Muscle of leg (tissue), 16 donors: ENCODE measurements around the gene GFM1. TPM values are rescaled to one million over a fixed set of nuclear protein-coding genes. Genes with fewer than 3 reads are reported as not detected.

Experiments used
- DNase-seq: peaks from one replicate; pipeline ENCODE4 v3.0.0; 2013
- H3K27ac ChIP-seq: one replicate; pipeline ENCODE4 v1.5.1; 2013; ENCODE audit warnings: mild to moderate bottlenecking, low read length, control low read depth
- H3K27me3 ChIP-seq: one replicate; pipeline ENCODE4 v1.6.1; 2013; ENCODE audit warnings: low read length; ENCODE audit not compliant: control insufficient read depth, insufficient read depth
- H3K36me3 ChIP-seq: one replicate; pipeline ENCODE4 v1.6.1; 2013; ENCODE audit warnings: low read length; ENCODE audit not compliant: control insufficient read depth, insufficient read depth
- H3K4me1 ChIP-seq: one replicate; pipeline ENCODE4 v1.6.1; 2013; ENCODE audit warnings: low read length; ENCODE audit not compliant: control insufficient read depth, insufficient read depth
- H3K4me3 ChIP-seq: one replicate; pipeline ENCODE4 v1.5.1; 2013; ENCODE audit warnings: low read length, control low read depth
- H3K9me3 ChIP-seq: replicated peaks from 2 replicates; pipeline ENCODE4 v1.6.1; 2013; ENCODE audit warnings: low read depth, low read length; ENCODE audit not compliant: control insufficient read depth
- WGBS: methylation state at CpG from one replicate; pipeline ENCODE4 v1.1.5; 2013; ENCODE audit warnings: missing lambda C conversion rate; ENCODE audit not compliant: insufficient coverage; 5-methylcytosine and 5-hydroxymethylcytosine counted together
- long read RNA-seq, 11 donors: transcript quantifications; one replicate each; lab custom pipeline, GENCODE V29; 2026
- polyA plus RNA-seq, 8 donors: library from polyadenylated mRNA; unstranded; fragments of 120-200 nt; gene quantifications; one replicate each; pipeline versions ENCODE4 v1.2.1 to v1.2.3, GENCODE V29; 2013; ENCODE audit warnings: inconsistent platforms in 1 of 8, low replicate concordance in 1 of 8; ENCODE audit not compliant: insufficient read length in 8 of 8, insufficient read depth in 1 of 8
- total RNA-seq: library from RNA; stranded (reverse); fragments of 120-200 nt; gene quantifications from one replicate; pipeline ENCODE4 v1.2.4, GENCODE V29; 2013

Gene GFM1
- total RNA-seq (45.9 TPM), polyA plus RNA-seq (10 to 100 TPM; 26.9 to 37.6 (median 32.1) TPM)
- long read RNA-seq, donor 1, partial matches to known transcripts, result 0 of 2 reads
- long read RNA-seq, donor 1, other reads (novel, unspliced or antisense), result 0 of 2 reads
- long read RNA-seq, donor 2, partial matches to known transcripts, result 0 of 1 reads
- long read RNA-seq, donor 2, other reads (novel, unspliced or antisense), result 0 of 1 reads
- long read RNA-seq, donor 3, partial matches to known transcripts, result 0 of 3 reads
- long read RNA-seq, donor 3, other reads (novel, unspliced or antisense), result 0 of 3 reads
- long read RNA-seq, donor 4, transcript GFM1-210 (18 exons, 3,721 nt), result major isoform, 5 of 5 reads
- long read RNA-seq, donor 4, partial matches to known transcripts, result 0 of 5 reads
- long read RNA-seq, donor 4, other reads (novel, unspliced or antisense), result 0 of 5 reads
- long read RNA-seq, donor 5, transcript GFM1-210 (18 exons, 3,721 nt), result major isoform, 5 of 115 reads
- long read RNA-seq, donor 5, partial matches to known transcripts, result 13 of 115 reads
- long read RNA-seq, donor 5, other reads (novel, unspliced or antisense), result 96 of 115 reads
- long read RNA-seq, donor 6, transcript GFM1-210 (18 exons, 3,721 nt), result major isoform, 11 of 11 reads
- long read RNA-seq, donor 6, partial matches to known transcripts, result 0 of 11 reads
- long read RNA-seq, donor 6, other reads (novel, unspliced or antisense), result 0 of 11 reads
- long read RNA-seq, donor 7, transcript GFM1-210 (18 exons, 3,721 nt), result major isoform, 9 of 10 reads
- long read RNA-seq, donor 7, partial matches to known transcripts, result 0 of 10 reads
- long read RNA-seq, donor 7, other reads (novel, unspliced or antisense), result 0 of 10 reads
- long read RNA-seq, donor 8, transcript GFM1-210 (18 exons, 3,721 nt), result major isoform, 8 of 52 reads
- long read RNA-seq, donor 8, partial matches to known transcripts, result 13 of 52 reads
- long read RNA-seq, donor 8, other reads (novel, unspliced or antisense), result 31 of 52 reads
- long read RNA-seq, donor 9, partial matches to known transcripts, result 5 of 45 reads
- long read RNA-seq, donor 9, other reads (novel, unspliced or antisense), result 38 of 45 reads
- long read RNA-seq, donor 10, transcript GFM1-210 (18 exons, 3,721 nt), result major isoform, 7 of 16 reads
- long read RNA-seq, donor 10, partial matches to known transcripts, result 6 of 16 reads
- long read RNA-seq, donor 10, other reads (novel, unspliced or antisense), result 0 of 16 reads
- long read RNA-seq, donor 11, partial matches to known transcripts, result 5 of 44 reads
- long read RNA-seq, donor 11, other reads (novel, unspliced or antisense), result 34 of 44 reads

GRCh38 chr3:158644345-158644908, at the start of gene GFM1:
GFM1 (plus strand) TSS chr3:158644527; CDS start chr3:158644635, 108 bp downstream.
- no peaks in the 10 kb centered on the region for H3K9me3 ChIP-seq
- H3K36me3 ChIP-seq, result peaks cover 7% of the 10 kb centered on the region
- peak; percentile 98 for DNase-seq
- under 1% methylated on average over 39 of the region's 42 CpGs for WGBS
- H3K27me3 ChIP-seq, result no peaks in the 10 kb centered on the region
- H3K4me1 ChIP-seq, result no peaks in the 10 kb centered on the region
- H3K4me3 ChIP-seq, result peak within 1 kb of the TSS; percentile 93
- H3K27ac ChIP-seq, result peak within 1 kb of the TSS; percentile 88

GRCh38 chr3:158600787-158601186, 43.5 kb upstream of the GFM1 start:
- peaks cover 2% of the 10 kb centered on the region for H3K36me3 ChIP-seq
- no CpG with 5 or more reads among the region's 2 CpGs for WGBS
- no peaks in the 10 kb centered on the region for H3K27me3 ChIP-seq

GRCh38 chr3:158602227-158602626, 42.1 kb upstream of the GFM1 start:
- no peak overlapping the region for H3K4me3 ChIP-seq
- no peaks in the 10 kb centered on the region for H3K27me3 ChIP-seq
- peaks cover 2% of the 10 kb centered on the region for H3K36me3 ChIP-seq
- H3K27ac ChIP-seq, result no peak overlapping the region
- no peaks in the 10 kb centered on the region for H3K4me1 ChIP-seq
- no peaks in the 10 kb centered on the region for H3K9me3 ChIP-seq
- DNase-seq, result no peak

More at GRCh38 chr3:158600787-158601186, 43.5 kb upstream of the GFM1 start:
- no peaks in the 10 kb centered on the region for H3K4me1 ChIP-seq
- H3K4me3 ChIP-seq, result no peak overlapping the region
- DNase-seq, result no peak
- no peak overlapping the region for H3K27ac ChIP-seq
- no peaks in the 10 kb centered on the region for H3K9me3 ChIP-seq

GRCh38 chr3:158617982-158618875, 26.1 kb upstream of the GFM1 start:
- no peak overlapping the region for H3K27ac ChIP-seq
- no peak overlapping the region for H3K4me3 ChIP-seq
- H3K27me3 ChIP-seq, result no peaks in the 10 kb centered on the region
- WGBS, result no CpG with 5 or more reads among the region's 1 CpG
- no peaks in the 10 kb centered on the region for H3K4me1 ChIP-seq
- H3K36me3 ChIP-seq, result no peaks in the 10 kb centered on the region
- peaks cover 15% of the 10 kb centered on the region for H3K9me3 ChIP-seq
- DNase-seq, result no peak

GRCh38 chr3:158625881-158626280, 18.4 kb upstream of the GFM1 start:
- H3K4me3 ChIP-seq, result no peak overlapping the region
- H3K27me3 ChIP-seq, result no peaks in the 10 kb centered on the region
- H3K9me3 ChIP-seq, result peaks cover 7% of the 10 kb centered on the region
- H3K4me1 ChIP-seq, result no peaks in the 10 kb centered on the region
- DNase-seq, result no peak
- no peaks in the 10 kb centered on the region for H3K36me3 ChIP-seq
- no peak overlapping the region for H3K27ac ChIP-seq
- WGBS, result no CpG with 5 or more reads among the region's 1 CpG

- no peaks in the 10 kb centered on the region for H3K36me3 ChIP-seq
- H3K9me3 ChIP-seq, result no peaks in the 10 kb centered on the region
- H3K4me1 ChIP-seq, result no peaks in the 10 kb centered on the region
- H3K27me3 ChIP-seq, result no peaks in the 10 kb centered on the region
- H3K4me3 ChIP-seq, result no peak overlapping the region
- DNase-seq, result no peak
- H3K27ac ChIP-seq, result no peak overlapping the region
These were observed 12.3 kb upstream of the GFM1 start for GRCh38 chr3:158631981-158632380.

GRCh38 chr3:158640646-158641045, 3.7 kb upstream of the GFM1 start:
- H3K4me3 ChIP-seq, result no peak overlapping the region
- no peaks in the 10 kb centered on the region for H3K4me1 ChIP-seq
- 81% methylated on average over 4 of the region's 7 CpGs for WGBS
- no peak overlapping the region for H3K27ac ChIP-seq
- H3K27me3 ChIP-seq, result no peaks in the 10 kb centered on the region
- no peaks in the 10 kb centered on the region for H3K9me3 ChIP-seq
- no peak for DNase-seq
- no peaks in the 10 kb centered on the region for H3K36me3 ChIP-seq

- no CpG with 5 or more reads among the region's 7 CpGs for WGBS
- H3K9me3 ChIP-seq, result no peaks in the 10 kb centered on the region
- H3K4me3 ChIP-seq, result no peak overlapping the region
- no peaks in the 10 kb centered on the region for H3K27me3 ChIP-seq
- DNase-seq, result no peak
- peaks cover 7% of the 10 kb centered on the region for H3K36me3 ChIP-seq
- no peaks in the 10 kb centered on the region for H3K4me1 ChIP-seq
- no peak overlapping the region for H3K27ac ChIP-seq
These were observed 2.3 kb upstream of the GFM1 start for GRCh38 chr3:158642005-158642404.
